ENCODE data around the gene CCM2L. TPM values are rescaled to one million over a fixed set of nuclear protein-coding genes. Genes with fewer than 3 reads are reported as not detected.
A peak's percentile ranks its signal among the peaks of the same experiment; 100 is the strongest.

CCM2L gene
- total RNA-seq, 1 experiment from 2014 or later: 0.04 TPM

- no peak for DNase-seq (ENCODE audit: low spot score)
These were observed 18.2 kb upstream of the CCM2L start for GRCh38 chr20:31992086-31992485.

GRCh38 chr20:31996996-31997395 lies 13.2 kb upstream of the CCM2L start:
- DNase-seq (ENCODE audit: low spot score): no peak

- no peak for DNase-seq (ENCODE audit: low spot score)
These were observed 12.0 kb upstream of the CCM2L start for GRCh38 chr20:31998246-31998645.

GRCh38 chr20:32003325-32003724 lies 6.9 kb upstream of the CCM2L start:
- DNase-seq (ENCODE audit: low spot score): no peak

- peak; percentile 21 for DNase-seq (ENCODE audit: low spot score)
These were observed 5.3 kb upstream of the CCM2L start for GRCh38 chr20:32004963-32005362.

GRCh38 chr20:32006053-32006452 lies 4.2 kb upstream of the CCM2L start:
- DNase-seq (ENCODE audit: low spot score): no peak

GRCh38 chr20:32006841-32007786 lies 3.1 kb upstream of the CCM2L start:
- DNase-seq (ENCODE audit: low spot score): no peak

GRCh38 chr20:32007787-32008616 lies 2.2 kb upstream of the CCM2L start:
- peak; percentile 38 for DNase-seq (ENCODE audit: low spot score)

- no peak for DNase-seq (ENCODE audit: low spot score)
These were observed 674 bp upstream of the CCM2L start for GRCh38 chr20:32009564-32009963.

GRCh38 chr20:32010666-32011065 lies 428 bp downstream of the CCM2L start:
- DNase-seq (ENCODE audit: low spot score): no peak

GRCh38 chr20:32012159-32012688 lies 2.0 kb downstream of the CCM2L start:
- DNase-seq (ENCODE audit: low spot score): no peak

GRCh38 chr20:32013326-32013725 lies 3.1 kb downstream of the CCM2L start:
- DNase-seq (ENCODE audit: low spot score): no peak

- no peak for DNase-seq (ENCODE audit: low spot score)
These were observed 7.5 kb downstream of the CCM2L start for GRCh38 chr20:32017711-32018251.

- DNase-seq (ENCODE audit: low spot score): peak; percentile 35
These were observed 8.3 kb downstream of the CCM2L start for GRCh38 chr20:32018269-32019155.

- DNase-seq (ENCODE audit: low spot score): peak; percentile 21
These were observed 8.9 kb downstream of the CCM2L start for GRCh38 chr20:32019156-32019510.

GRCh38 chr20:32019563-32020463 lies 9.6 kb downstream of the CCM2L start:
- DNase-seq (ENCODE audit: low spot score): no peak

- no peak for DNase-seq (ENCODE audit: low spot score)
These were observed 10.9 kb downstream of the CCM2L start for GRCh38 chr20:32021091-32021490.

GRCh38 chr20:32024683-32025295 lies 14.6 kb downstream of the CCM2L start:
- no peak for DNase-seq (ENCODE audit: low spot score)

- DNase-seq (ENCODE audit: low spot score): no peak
These were observed 17.4 kb downstream of the CCM2L start for GRCh38 chr20:32027643-32028042.
